Kidney (tissue), 14 donors: ENCODE data around the gene NT5DC3. TPM values are rescaled to one million over a fixed set of nuclear protein-coding genes. Genes with fewer than 3 reads are reported as not detected.

Experiments
- DNase-seq, 5 donors: peaks; one replicate each; pipeline ENCODE4 v3.0.0-alpha.2; 2013 to 2020
- FAIRE-seq: peaks from 2 replicates; lab custom pipeline; 2012; peaks lifted over from hg19 to GRCh38; lab: Jason Lieb, UNC
- H3K27ac ChIP-seq, 2 donors: one replicate each; pipeline ENCODE4 v1.7.0; 2013; ENCODE audit warnings: low read depth in 2 of 2, low read length in 2 of 2, inconsistent platforms in 1 of 2
- H3K27me3 ChIP-seq: one replicate; pipeline ENCODE4 v1.7.1; 2013; ENCODE audit warnings: low read length, inconsistent platforms; ENCODE audit not compliant: control insufficient read depth, insufficient read depth
- H3K36me3 ChIP-seq, 3 donors: one replicate each; pipeline versions ENCODE4 v1.7.0 to v1.7.1; 2013; ENCODE audit warnings: low read length in 3 of 3, control low read depth in 1 of 3, inconsistent platforms in 1 of 3; ENCODE audit not compliant: insufficient read depth in 3 of 3, control insufficient read depth in 2 of 3
- H3K4me1 ChIP-seq, 3 donors: one replicate each; pipeline versions ENCODE4 v1.7.0 to v1.7.1; 2013; ENCODE audit warnings: low read length in 3 of 3, inconsistent platforms in 1 of 3, low read depth in 1 of 3; ENCODE audit not compliant: control insufficient read depth in 2 of 3, insufficient read depth in 2 of 3
- H3K4me3 ChIP-seq, 3 donors: one replicate each; pipeline versions ENCODE4 v1.7.0 to v1.8.1; 2013; ENCODE audit warnings: low read length in 3 of 3, control low read depth in 1 of 3, inconsistent platforms in 1 of 3
- H3K9ac ChIP-seq, 3 donors: one replicate each; pipeline versions ENCODE4 v1.7.0 to v1.7.1; 2013; ENCODE audit warnings: low read length in 3 of 3, control low read depth in 1 of 3, inconsistent platforms in 1 of 3
- H3K9me3 ChIP-seq, 3 donors: one replicate each; pipeline versions ENCODE4 v1.7.0 to v1.7.1; 2013; ENCODE audit warnings: low read length in 3 of 3, control low read depth in 1 of 3, inconsistent platforms in 1 of 3; ENCODE audit not compliant: control insufficient read depth in 2 of 3, insufficient read depth in 1 of 3
- CTCF ChIP-seq: IDR thresholded peaks from 3 replicates; pipeline ENCODE4 v1.5.1; 2012; ENCODE audit warnings: mild to moderate bottlenecking, moderate library complexity, borderline replicate concordance; ENCODE audit not compliant: insufficient read depth; ENCODE audit errors: extremely low read depth
- intact Hi-C: fragments of 100-400 bp; cut with DNase I; formaldehyde crosslinking; loops from one replicate; pipeline ENCODE4 v1.11.1; 2022
- polyA plus RNA-seq: library from polyadenylated mRNA; stranded (reverse); fragments of 350-450 nt; fragmentation: Illumina TruSeq; extraction: RNeasy Lipid Tissue Mini Kit (QIAGEN cat#74804); gene quantifications from one replicate; pipeline ENCODE4 v1.2.3, GENCODE V29; 2014; ENCODE audit warnings: low read depth, low replicate concordance; ENCODE audit not compliant: insufficient read depth
- total RNA-seq: library from RNA; stranded (reverse); fragmentation: NEBNext Ultra II Directional; extraction: Animal tissue kit (Norgen Biotek cat#: 25700); gene quantifications from one replicate; pipeline ENCODE4 v1.2.1, GENCODE V29; 2021
- donor health status: control.
- donor health status: control.
- donor health status: control.
- donor health status: control.
- donor health status: control.
- donor health status: DM: yes; HTN: yes; CAD: no.
- donor health status: Normal renal cell carcinoma (clear cell type).

Gene NT5DC3
- total and polyA plus RNA-seq, 2 donors from 2014 or later: 1.1 to 7.8 TPM

DNA sequence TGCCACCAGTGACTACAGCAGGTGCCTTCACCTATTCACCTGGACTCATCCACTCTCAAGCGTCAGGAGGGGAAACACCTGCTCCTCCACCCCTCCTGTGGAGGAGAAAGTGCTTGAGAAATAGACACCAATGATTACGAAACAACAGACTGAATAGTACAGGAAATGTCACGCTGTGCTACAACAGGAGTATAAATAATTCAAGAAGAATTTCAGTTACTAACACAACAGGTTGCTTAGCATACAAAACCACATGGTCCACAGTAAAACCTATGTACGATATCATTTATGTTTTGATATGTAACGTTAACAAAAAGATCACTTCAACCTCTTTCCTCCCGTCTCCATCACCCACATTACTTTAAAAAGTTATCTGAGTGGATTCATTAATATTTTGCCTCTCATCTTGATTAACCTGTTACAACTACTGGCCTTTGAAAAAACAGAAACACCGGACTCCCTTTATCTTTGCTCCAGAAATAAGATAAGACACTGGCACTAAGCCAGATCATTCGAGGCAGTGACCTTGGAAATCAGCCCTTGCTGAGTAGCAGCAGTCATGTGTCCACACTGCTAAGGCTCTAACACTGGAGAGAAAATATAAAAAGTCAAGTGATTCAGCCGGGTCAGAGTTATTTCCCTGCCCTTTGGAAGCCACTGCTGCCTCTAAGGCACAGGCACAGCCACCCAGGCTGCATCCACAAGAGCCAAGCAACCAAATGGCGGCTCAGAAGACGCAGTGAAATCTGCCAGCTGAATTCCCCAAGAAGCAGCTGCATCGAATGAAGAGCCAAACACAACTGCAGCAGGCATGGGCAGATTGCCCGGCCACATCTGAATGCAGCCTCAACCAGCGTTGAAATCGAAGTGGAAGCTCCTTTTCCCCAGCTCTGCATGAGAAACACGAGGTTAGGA is 40.9 kb downstream of the NT5DC3 start:
- H3K4me3 ChIP-seq: peak overlapping the region in 1 of 3 donors; percentile 28
- intact Hi-C loops: no loop called here
- FAIRE-seq: no peak

GRCh38 chr12:103799504-103799856 is 41.6 kb downstream of the NT5DC3 start:
- Histone ChIP-seq H3K27me3 (no peaks in the 10 kb centered on the region), H3K27ac (peak overlapping the region; percentile 10 to 20), H3K4me1 (peaks cover 0 to 9% (median 0%) of the 10 kb centered on the region in 3 donors), H3K9me3 (no peaks in the 10 kb centered on the region), H3K4me3 (no peak overlapping the region), H3K36me3 (peaks cover 0 to 5% (median 0%) of the 10 kb centered on the region in 3 donors), H3K9ac (no peak overlapping the region)
- no peak for TF ChIP-seq CTCF
- no peak for FAIRE-seq
- intact Hi-C loops: no loop called here
- DNase-seq: no peak

More for the DNA sequence above, 40.9 kb downstream of the NT5DC3 start:
- Histone ChIP-seq H3K4me1 (peaks cover 0 to 9% (median 0%) of the 10 kb centered on the region in 3 donors), H3K36me3 (peaks cover 0 to 5% (median 0%) of the 10 kb centered on the region in 3 donors), H3K27ac (peak overlapping the region; percentile 10 to 63), H3K9me3 (no peaks in the 10 kb centered on the region), H3K9ac (no peak overlapping the region), H3K27me3 (no peaks in the 10 kb centered on the region)
- peak in 2 of 5 donors; percentile 19 to 82 for DNase-seq
- TF ChIP-seq CTCF: no peak

- TF ChIP-seq CTCF: no peak
- DNase-seq (no peak), FAIRE-seq (no peak)
- Histone ChIP-seq H3K9ac (no peak overlapping the region), H3K4me3 (no peak overlapping the region), H3K4me1 (peaks cover 0 to 9% (median 0%) of the 10 kb centered on the region in 3 donors), H3K36me3 (peaks cover 0 to 5% (median 0%) of the 10 kb centered on the region in 3 donors), H3K27ac (no peak overlapping the region), H3K9me3 (no peaks in the 10 kb centered on the region), H3K27me3 (no peaks in the 10 kb centered on the region)
- intact Hi-C loops: no loop called here
Measured at GRCh38 chr12:103798586-103798985, 42.4 kb downstream of the NT5DC3 start.
